A549 (cell line): ENCODE measurements around the gene OR2B3. TPM values are rescaled to one million over a fixed set of nuclear protein-coding genes. Genes with fewer than 3 reads are reported as not detected.
"Not testable (repeated sequence)": the region's sequence is repeated elsewhere in the genome, so short reads cannot be mapped to it uniquely, and the experiment has no call there.

Source experiments
- ATAC-seq, 2 experiments: fragments of 200-7000 bp in 1 of 2; fragments of >200 bp in 1 of 2; cut with Nextera tagmentation in 1 of 2; cut with Tn5 transposase in 1 of 2; 3 replicates each; pipeline versions ENCODE4 v1.8.0 to v1.9.1; 2018 to 2020; ENCODE audit warnings: mild to moderate bottlenecking in 1 of 2, moderate library complexity in 1 of 2
- CTCF ChIA-PET: fragments of 300-600 bp; sonication (Branson Sonifier 250); formaldehyde crosslinking; extraction: SDS; loops from one replicate; lab custom pipeline; 2021; ENCODE audit warnings: antibody characterized with exemption, inconsistent platforms; lab: Yijun Ruan, JAX
- POLR2A ChIA-PET: fragments of 350-600 bp; formaldehyde crosslinking; extraction: SDS; loops from one replicate; lab custom pipeline; 2021; ENCODE audit warnings: antibody characterized with exemption, inconsistent platforms; lab: Yijun Ruan, JAX
- DNase-seq, 2 experiments: peaks; one replicate each; pipeline versions ENCODE4 v3.0.0 to v3.0.0-alpha.2; 2011 to 2016; ENCODE audit warnings: low read depth in 1 of 2, low spot score in 1 of 2
- FAIRE-seq: peaks from 2 replicates; lab custom pipeline; 2011; peaks lifted over from hg19 to GRCh38; lab: Jason Lieb, UNC
- H3K27ac ChIP-seq, 2 experiments: fragments of >200 bp; sonication (Bioruptor Twin); formaldehyde crosslinking; 3 replicates each; pipeline ENCODE4 v1.5.1; 2016 to 2017
- H3K4me1 ChIP-seq: fragments of >200 bp; sonication (Bioruptor Twin); formaldehyde crosslinking; 3 replicates; pipeline ENCODE4 v1.6.1; 2016
- H3K4me2 ChIP-seq: fragments of >200 bp; sonication (Bioruptor Twin); formaldehyde crosslinking; 3 replicates; pipeline ENCODE4 v1.6.1; 2016
- H3K4me3 ChIP-seq: fragments of >200 bp; sonication (Bioruptor Twin); formaldehyde crosslinking; 3 replicates; pipeline ENCODE4 v1.5.1; 2016
- H3K9me3 ChIP-seq: fragments of >200 bp; sonication (Bioruptor Twin); formaldehyde crosslinking; 3 replicates; pipeline ENCODE4 v1.6.1; 2016
- CEBPB ChIP-seq, 2 experiments: fragments of >200 bp in 1 of 2; sonication (Bioruptor Twin) in 1 of 2; formaldehyde crosslinking in 1 of 2; IDR thresholded peaks; 2 replicates each; pipeline ENCODE4 v1.6.1; 2012 to 2016
- CHD2 ChIP-seq: fragments of 150-350 bp; IDR thresholded peaks from 2 replicates; pipeline ENCODE4 v1.6.1; 2014; ENCODE audit warnings: low read length; ENCODE audit not compliant: partially characterized antibody
- EP300 ChIP-seq, 2 experiments: fragments of >200 bp; sonication (Bioruptor Twin); formaldehyde crosslinking; IDR thresholded peaks; 2 replicates in 1 of 2; 3 replicates in 1 of 2; pipeline ENCODE4 v1.6.1; 2016 to 2017
- FOSB ChIP-seq: fragments of 250-450 bp; sonication (Bioruptor Pico); IDR thresholded peaks from 2 replicates; pipeline ENCODE4 v1.5.0; 2020; ENCODE audit warnings: mild to moderate bottlenecking, moderate library complexity
- HDAC2 ChIP-seq: fragments of 200-600 bp; sonication (generic); IDR thresholded peaks from 2 replicates; pipeline ENCODE4 v1.6.1; 2016
- HOXB13 ChIP-seq: fragments of 250-450 bp; sonication (Bioruptor Pico); IDR thresholded peaks from 2 replicates; pipeline ENCODE4 v1.5.0; 2020; ENCODE audit warnings: low read depth, mild to moderate bottlenecking, moderate library complexity
- JUNB ChIP-seq: fragments of >200 bp; sonication (Bioruptor Twin); formaldehyde crosslinking; IDR thresholded peaks from 2 replicates; pipeline ENCODE4 v1.6.1; 2016
- MAFK ChIP-seq: fragments of 450-650 bp; IDR thresholded peaks from 2 replicates; pipeline ENCODE4 v1.6.1; 2014; ENCODE audit not compliant: partially characterized antibody
- MAZ ChIP-seq: fragments of 150-350 bp; IDR thresholded peaks from 2 replicates; pipeline ENCODE4 v1.6.1; 2014; ENCODE audit warnings: antibody characterized with exemption, low read depth, low read length, borderline replicate concordance
- NPAS2 ChIP-seq: fragments of 250-450 bp; sonication (Bioruptor Pico); IDR thresholded peaks from 2 replicates; pipeline ENCODE4 v1.8.0; 2022; ENCODE audit warnings: mild to moderate bottlenecking, moderate library complexity, borderline replicate concordance
- PHF8 ChIP-seq: fragments of 200-600 bp; sonication (generic); IDR thresholded peaks from 2 replicates; pipeline ENCODE4 v1.6.1; 2016; ENCODE audit warnings: low read depth, mild to moderate bottlenecking, antibody characterized with exemption, moderate library complexity, borderline replicate concordance
- POLR2A ChIP-seq: IDR thresholded peaks from 2 replicates; pipeline ENCODE4 v1.6.1; 2012; ENCODE audit warnings: mild to moderate bottlenecking, low read length
- RAD21 ChIP-seq, 2 experiments: fragments of >200 bp in 1 of 2; sonication (Bioruptor Twin) in 1 of 2; formaldehyde crosslinking in 1 of 2; IDR thresholded peaks in 1 of 2; conservative IDR thresholded peaks in 1 of 2; 2 replicates in 1 of 2; 3 replicates in 1 of 2; pipeline ENCODE4 v1.6.1; 2012 to 2018; ENCODE audit warnings: inconsistent platforms in 1 of 2
- RCOR1 ChIP-seq: fragments of 150-350 bp; IDR thresholded peaks from 2 replicates; pipeline ENCODE4 v1.6.1; 2014; ENCODE audit warnings: antibody characterized with exemption, low read length, low read depth
- RFX5 ChIP-seq: fragments of 450-650 bp; IDR thresholded peaks from 2 replicates; pipeline ENCODE4 v1.7.1; 2014; ENCODE audit warnings: antibody characterized with exemption, mild to moderate bottlenecking, moderate library complexity
- RNF2 ChIP-seq: fragments of 200-600 bp; sonication (generic); IDR thresholded peaks from 2 replicates; pipeline ENCODE4 v1.6.1; 2016; ENCODE audit warnings: low read depth, mild to moderate bottlenecking, antibody characterized with exemption, moderate library complexity, borderline replicate concordance
- TFCP2L1 ChIP-seq: fragments of 250-450 bp; sonication (Bioruptor Pico); IDR thresholded peaks from 2 replicates; pipeline ENCODE4 v1.5.0; 2021; ENCODE audit warnings: mild to moderate bottlenecking
- ZC3H11A ChIP-seq: fragments of 450-650 bp; IDR thresholded peaks from 2 replicates; pipeline ENCODE4 v1.6.1; 2014; ENCODE audit warnings: antibody characterized with exemption, mild to moderate bottlenecking
- ZSCAN20 ChIP-seq: fragments of 250-450 bp; sonication (Bioruptor Pico); IDR thresholded peaks from 2 replicates; pipeline ENCODE4 v1.8.0; 2022; ENCODE audit warnings: mild to moderate bottlenecking, moderate library complexity
- WGBS: methylation state at CpG from one replicate; pipeline ENCODE4 v1.1.6; 2017; ENCODE audit errors: missing lambda C conversion rate; 5-methylcytosine and 5-hydroxymethylcytosine counted together
- polyA plus RNA-seq, 4 experiments: library from polyadenylated mRNA; depleted of rRNA in 3 of 4; stranded (reverse); fragments of >200 nt; fragmentation: RNase III in 1 of 4; extraction: RNeasy Plus Mini Kit Qiagen cat#74134 plus additional on column Dnase treatment in 1 of 4; gene quantifications; 2 replicates in 3 of 4; 3 replicates in 1 of 4; pipeline ENCODE4 v1.2.3, GENCODE V29; 2011 to 2017
- TF ChIP-seq, protein P1 (sequence below): fragments of 150-350 bp; IDR thresholded peaks from 2 replicates; pipeline ENCODE4 v1.6.1; 2014; ENCODE audit warnings: low read depth, mild to moderate bottlenecking, low read length
- TF ChIP-seq, protein P2 (sequence below): IDR thresholded peaks from 2 replicates; pipeline ENCODE4 v1.6.1; 2012
- TF ChIP-seq, protein P3 (sequence below): fragments of >200 bp; sonication (Bioruptor Twin); formaldehyde crosslinking; IDR thresholded peaks from 3 replicates; pipeline ENCODE4 v1.5.1; 2016
- TF ChIP-seq, protein P4 (sequence below): IDR thresholded peaks from 2 replicates; pipeline ENCODE4 v1.6.1; 2012; ENCODE audit warnings: low read depth, borderline replicate concordance
- TF ChIP-seq, protein P5 (sequence below): fragments of >200 bp; sonication (Bioruptor Twin); formaldehyde crosslinking; IDR thresholded peaks from 3 replicates; pipeline ENCODE4 v1.6.1; 2016

OR2B3 gene
- polyA plus RNA-seq, 2 of the 4 experiments (the other 2 are of a cell fraction), result not detected

DNA sequence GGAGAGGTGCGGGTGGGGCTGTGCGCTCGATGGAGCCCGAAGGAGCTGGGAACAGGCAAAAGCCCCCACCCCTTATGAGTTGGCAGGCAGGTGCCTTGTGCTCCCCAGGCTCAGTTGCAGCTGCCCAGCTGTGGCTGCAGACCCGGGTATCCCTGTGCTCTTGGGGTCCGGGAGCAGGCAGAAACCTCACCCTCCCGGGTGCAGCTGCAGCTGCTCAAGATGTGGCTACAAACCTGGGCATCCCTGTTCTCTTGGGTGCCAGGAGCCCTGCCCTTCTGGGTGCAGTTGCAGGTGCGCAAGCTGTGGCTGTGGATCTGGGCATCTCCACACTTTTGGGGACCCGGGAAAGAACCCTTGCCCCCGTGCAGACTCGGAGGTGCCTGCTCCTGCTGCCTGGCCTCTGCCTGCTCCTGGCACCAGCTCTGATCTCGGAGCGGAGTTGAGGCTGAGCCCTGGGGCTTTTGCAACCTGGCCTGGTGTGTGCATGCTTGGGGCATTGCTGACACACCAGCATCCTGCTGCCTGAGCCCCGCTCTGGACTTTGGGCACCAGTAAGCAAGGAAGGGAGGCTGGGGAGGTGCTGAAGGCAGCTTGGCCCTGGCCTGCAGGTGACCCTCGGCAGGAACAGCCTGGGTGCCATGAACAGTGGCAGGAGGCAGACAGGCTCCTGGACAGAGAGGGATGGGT is 42.4 kb upstream of the OR2B3 start:
- H3K4me3 ChIP-seq, result no peak overlapping the region
- TF ChIP-seq, protein P1, sequence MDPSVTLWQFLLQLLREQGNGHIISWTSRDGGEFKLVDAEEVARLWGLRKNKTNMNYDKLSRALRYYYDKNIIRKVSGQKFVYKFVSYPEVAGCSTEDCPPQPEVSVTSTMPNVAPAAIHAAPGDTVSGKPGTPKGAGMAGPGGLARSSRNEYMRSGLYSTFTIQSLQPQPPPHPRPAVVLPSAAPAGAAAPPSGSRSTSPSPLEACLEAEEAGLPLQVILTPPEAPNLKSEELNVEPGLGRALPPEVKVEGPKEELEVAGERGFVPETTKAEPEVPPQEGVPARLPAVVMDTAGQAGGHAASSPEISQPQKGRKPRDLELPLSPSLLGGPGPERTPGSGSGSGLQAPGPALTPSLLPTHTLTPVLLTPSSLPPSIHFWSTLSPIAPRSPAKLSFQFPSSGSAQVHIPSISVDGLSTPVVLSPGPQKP, result no peak
- TF ChIP-seq, protein P2, sequence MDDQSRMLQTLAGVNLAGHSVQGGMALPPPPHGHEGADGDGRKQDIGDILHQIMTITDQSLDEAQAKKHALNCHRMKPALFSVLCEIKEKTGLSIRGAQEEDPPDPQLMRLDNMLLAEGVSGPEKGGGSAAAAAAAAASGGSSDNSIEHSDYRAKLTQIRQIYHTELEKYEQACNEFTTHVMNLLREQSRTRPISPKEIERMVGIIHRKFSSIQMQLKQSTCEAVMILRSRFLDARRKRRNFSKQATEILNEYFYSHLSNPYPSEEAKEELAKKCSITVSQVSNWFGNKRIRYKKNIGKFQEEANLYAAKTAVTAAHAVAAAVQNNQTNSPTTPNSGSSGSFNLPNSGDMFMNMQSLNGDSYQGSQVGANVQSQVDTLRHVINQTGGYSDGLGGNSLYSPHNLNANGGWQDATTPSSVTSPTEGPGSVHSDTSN, result no peak
- TF ChIP-seq ZSCAN20 (CRISPR knock-in tag) (no peak), NPAS2 (CRISPR knock-in tag) (no peak), CHD2 (no peak), JUNB (no peak), RNF2 (no peak), RAD21 (conservative IDR thresholded peaks at IDR 0.05 in 1 of 2, IDR thresholded peaks at IDR 0.05 in 1 of 2) (no peak), RCOR1 (no peak), PHF8 (no peak), TFCP2L1 (no peak)
- TF ChIP-seq, protein P3, sequence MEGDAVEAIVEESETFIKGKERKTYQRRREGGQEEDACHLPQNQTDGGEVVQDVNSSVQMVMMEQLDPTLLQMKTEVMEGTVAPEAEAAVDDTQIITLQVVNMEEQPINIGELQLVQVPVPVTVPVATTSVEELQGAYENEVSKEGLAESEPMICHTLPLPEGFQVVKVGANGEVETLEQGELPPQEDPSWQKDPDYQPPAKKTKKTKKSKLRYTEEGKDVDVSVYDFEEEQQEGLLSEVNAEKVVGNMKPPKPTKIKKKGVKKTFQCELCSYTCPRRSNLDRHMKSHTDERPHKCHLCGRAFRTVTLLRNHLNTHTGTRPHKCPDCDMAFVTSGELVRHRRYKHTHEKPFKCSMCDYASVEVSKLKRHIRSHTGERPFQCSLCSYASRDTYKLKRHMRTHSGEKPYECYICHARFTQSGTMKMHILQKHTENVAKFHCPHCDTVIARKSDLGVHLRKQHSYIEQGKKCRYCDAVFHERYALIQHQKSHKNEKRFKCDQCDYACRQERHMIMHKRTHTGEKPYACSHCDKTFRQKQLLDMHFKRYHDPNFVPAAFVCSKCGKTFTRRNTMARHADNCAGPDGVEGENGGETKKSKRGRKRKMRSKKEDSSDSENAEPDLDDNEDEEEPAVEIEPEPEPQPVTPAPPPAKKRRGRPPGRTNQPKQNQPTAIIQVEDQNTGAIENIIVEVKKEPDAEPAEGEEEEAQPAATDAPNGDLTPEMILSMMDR, result no peak
- 0% methylated on average over 5 of the region's 15 CpGs for WGBS
- CTCF ChIA-PET, result no interaction called here
- H3K27ac ChIP-seq, result no peak overlapping the region
- FAIRE-seq (no peak), DNase-seq (no peak), ATAC-seq (no peak)
- H3K4me2 ChIP-seq, result no peak overlapping the region
- H3K9me3 ChIP-seq, result no peaks in the 10 kb centered on the region
- POLR2A ChIA-PET, result no interaction called here
- no peaks in the 10 kb centered on the region for H3K4me1 ChIP-seq

DNA sequence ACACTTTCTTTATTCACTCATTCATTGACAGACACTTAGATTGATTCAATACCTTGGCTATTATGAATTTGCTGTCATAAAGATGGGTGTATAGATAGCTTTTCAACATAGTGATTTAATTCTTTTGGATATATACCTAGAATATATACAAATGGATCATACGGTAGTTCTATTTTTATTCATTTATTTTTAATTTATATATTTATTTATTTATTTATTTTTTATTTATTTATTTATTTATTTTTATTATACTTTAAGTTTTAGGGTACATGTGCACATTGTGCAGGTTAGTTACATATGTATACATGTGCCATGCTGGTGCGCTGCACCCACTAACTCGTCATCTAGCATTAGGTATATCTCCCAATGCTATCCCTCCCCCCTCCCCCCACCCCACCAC is 27.9 kb upstream of the OR2B3 start:
- ATAC-seq, CTCF ChIA-PET, H3K27ac ChIP-seq, FAIRE-seq, H3K4me1 ChIP-seq, H3K9me3 ChIP-seq, POLR2A ChIA-PET, H3K4me2 ChIP-seq, DNase-seq, H3K4me3 ChIP-seq: not testable (repeated sequence)
- 54% methylated on average over 1 of the region's 3 CpGs for WGBS

DNA sequence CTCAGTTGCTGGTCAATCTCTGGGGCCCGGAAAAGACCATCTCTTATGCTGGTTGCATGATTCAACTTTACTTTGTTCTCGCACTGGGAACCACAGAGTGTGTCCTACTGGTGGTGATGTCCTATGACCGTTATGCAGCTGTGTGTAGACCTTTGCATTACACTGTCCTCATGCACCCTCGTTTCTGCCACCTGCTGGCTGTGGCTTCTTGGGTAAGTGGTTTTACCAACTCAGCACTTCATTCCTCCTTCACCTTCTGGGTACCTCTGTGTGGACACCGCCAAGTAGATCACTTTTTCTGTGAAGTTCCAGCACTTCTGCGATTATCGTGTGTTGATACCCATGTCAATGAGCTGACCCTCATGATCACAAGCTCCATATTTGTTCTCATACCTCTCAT is 25.0 kb upstream of the OR2B3 start:
- CTCF ChIA-PET, result no interaction called here
- peak in 1 of 2 experiments; percentile 22 for DNase-seq

DNA sequence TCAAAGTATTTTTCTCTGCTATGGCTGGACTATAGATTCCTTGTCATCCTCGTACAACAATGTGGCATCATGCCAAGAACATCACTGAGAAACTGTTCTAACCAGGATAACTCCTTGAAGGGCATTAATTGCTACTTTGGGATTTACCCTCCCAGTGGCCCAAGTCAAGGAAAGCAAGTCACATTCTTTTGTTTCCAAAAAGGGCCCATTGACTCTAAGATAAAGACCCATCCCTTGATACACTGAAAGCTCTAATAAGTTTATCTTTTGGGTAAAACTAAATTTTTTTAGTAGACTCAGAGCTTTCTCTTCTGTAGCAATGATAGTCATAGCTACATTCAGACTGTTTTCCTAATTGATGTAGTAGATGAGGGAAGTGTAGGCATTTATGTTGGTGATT is 20.6 kb upstream of the OR2B3 start, which contains the start of gene OR2J3:
Gene OR2J3, plus strand, starts transcription at position 301 of the 400 bp plus-strand sequence. CDS start 3,833 bp downstream, outside the sequence.
- Histone ChIP-seq H3K4me1 (no peaks in the 10 kb centered on the region), H3K27ac (no peak within 1 kb of the TSS), H3K9me3 (no peaks in the 10 kb centered on the region), H3K4me3 (no peak within 1 kb of the TSS), H3K4me2 (no peak within 1 kb of the TSS)
- ATAC-seq (no peak), FAIRE-seq (no peak), DNase-seq (no peak)
- ChIA-PET CTCF (no interaction called here), POLR2A (no interaction called here)
- WGBS, result 0% methylated on average over 1 of the region's 1 CpG
- TF ChIP-seq, protein P4, sequence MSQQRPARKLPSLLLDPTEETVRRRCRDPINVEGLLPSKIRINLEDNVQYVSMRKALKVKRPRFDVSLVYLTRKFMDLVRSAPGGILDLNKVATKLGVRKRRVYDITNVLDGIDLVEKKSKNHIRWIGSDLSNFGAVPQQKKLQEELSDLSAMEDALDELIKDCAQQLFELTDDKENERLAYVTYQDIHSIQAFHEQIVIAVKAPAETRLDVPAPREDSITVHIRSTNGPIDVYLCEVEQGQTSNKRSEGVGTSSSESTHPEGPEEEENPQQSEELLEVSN, result no peak
- TF ChIP-seq HOXB13 (CRISPR knock-in tag) (no peak), RFX5 (no peak), MAZ (no peak), HDAC2 (no peak), CEBPB (IDR thresholded peaks at IDR 0.05) (no peak), POLR2A (no peak), FOSB (CRISPR knock-in tag) (no peak), ZC3H11A (no peak), PHF8 (no peak)
- TF ChIP-seq, protein P3, result no peak
- TF ChIP-seq, protein P5, sequence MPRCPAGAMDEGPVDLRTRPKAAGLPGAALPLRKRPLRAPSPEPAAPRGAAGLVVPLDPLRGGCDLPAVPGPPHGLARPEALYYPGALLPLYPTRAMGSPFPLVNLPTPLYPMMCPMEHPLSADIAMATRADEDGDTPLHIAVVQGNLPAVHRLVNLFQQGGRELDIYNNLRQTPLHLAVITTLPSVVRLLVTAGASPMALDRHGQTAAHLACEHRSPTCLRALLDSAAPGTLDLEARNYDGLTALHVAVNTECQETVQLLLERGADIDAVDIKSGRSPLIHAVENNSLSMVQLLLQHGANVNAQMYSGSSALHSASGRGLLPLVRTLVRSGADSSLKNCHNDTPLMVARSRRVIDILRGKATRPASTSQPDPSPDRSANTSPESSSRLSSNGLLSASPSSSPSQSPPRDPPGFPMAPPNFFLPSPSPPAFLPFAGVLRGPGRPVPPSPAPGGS, result no peak

More for the DNA sequence above, 25.0 kb upstream of the OR2B3 start:
- Histone ChIP-seq H3K4me3 (no peak overlapping the region), H3K9me3 (no peaks in the 10 kb centered on the region), H3K4me2 (no peak overlapping the region), H3K27ac (no peak overlapping the region), H3K4me1 (no peaks in the 10 kb centered on the region)
- FAIRE-seq (no peak), ATAC-seq (peak; percentile 54 to 71; a peak in 3 of 6 replicates)
- TF ChIP-seq EP300 (IDR thresholded peaks at IDR 0.05), result no peak
- TF ChIP-seq MAFK, result peak; percentile 5
- TF ChIP-seq HOXB13 (CRISPR knock-in tag), result no peak
- WGBS, result 44% methylated on average over 4 of the region's 7 CpGs
- POLR2A ChIA-PET, result no interaction called here
